Measurements from ENCODE around the gene CCS.

GRCh38 chr11:66593303-66593635 is 284 bp downstream of the CCS start:
- TF ChIP-seq POLR2A (IDR thresholded peaks at IDR 0.05) (no peak), POLR2AphosphoS5 (IDR thresholded peaks at IDR 0.05) (no peak)

Data from spleen (tissue), 3 donors.